Mammary epithelial cell (primary cell): Measurements from ENCODE around the gene DPYSL4.

Experiments
- EZH2 ChIP-seq: IDR thresholded peaks from 2 replicates; pipeline ENCODE4 v1.6.1; 2012; ENCODE audit warnings: low read length, inconsistent platforms, borderline replicate concordance
- TF ChIP-seq, protein P1 (sequence below), 2 donors: IDR thresholded peaks in 1 of 2; conservative IDR thresholded peaks in 1 of 2; 2 replicates each; pipeline ENCODE4 v1.5.1; 2011 to 2012; ENCODE audit warnings: inconsistent platforms in 2 of 2, low read length in 2 of 2, mild to moderate bottlenecking in 2 of 2, control low read depth in 1 of 2, low read depth in 1 of 2; ENCODE audit not compliant: insufficient read depth in 1 of 2; ENCODE audit errors: extremely low read depth in 1 of 2

DNA sequence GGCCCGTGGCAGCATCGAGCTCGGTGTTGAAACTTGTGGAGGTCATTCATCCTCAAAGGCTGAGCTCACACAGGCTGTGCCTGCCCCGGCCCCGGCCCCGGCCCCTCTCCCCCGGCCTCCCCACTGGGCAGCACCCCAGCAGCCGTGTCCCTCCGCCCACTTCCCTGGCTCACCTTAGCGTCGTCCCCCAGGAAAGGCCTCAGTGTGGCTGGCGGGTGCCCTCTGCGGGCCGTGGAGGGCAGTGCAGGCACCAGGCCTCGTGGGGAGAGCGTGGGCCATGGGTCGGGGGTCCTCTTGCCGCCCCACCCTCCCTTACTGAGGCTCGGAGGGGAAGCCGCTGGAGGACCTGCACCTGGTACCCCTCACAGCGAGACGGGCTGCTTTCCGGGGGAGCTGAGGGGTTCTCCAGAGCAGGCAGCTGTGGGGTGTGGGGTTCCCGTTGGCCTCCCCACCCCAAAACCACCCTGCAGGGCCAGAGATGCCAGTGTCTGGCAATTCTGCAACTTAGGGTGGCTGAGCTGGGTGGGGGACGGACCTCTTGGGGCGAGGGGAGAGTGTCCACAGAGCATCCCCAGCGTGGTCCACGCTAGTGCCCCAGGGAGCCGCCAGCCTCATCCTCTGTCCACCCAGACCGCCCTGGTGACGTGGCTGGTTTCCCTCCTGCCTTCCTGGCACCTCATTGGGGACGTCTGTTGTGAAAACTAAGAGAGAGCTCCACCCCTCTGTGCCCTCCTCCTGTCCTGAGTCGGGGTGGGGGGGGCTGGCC is 44.2 kb upstream of the DPYSL4 start:
- TF ChIP-seq, protein P1, sequence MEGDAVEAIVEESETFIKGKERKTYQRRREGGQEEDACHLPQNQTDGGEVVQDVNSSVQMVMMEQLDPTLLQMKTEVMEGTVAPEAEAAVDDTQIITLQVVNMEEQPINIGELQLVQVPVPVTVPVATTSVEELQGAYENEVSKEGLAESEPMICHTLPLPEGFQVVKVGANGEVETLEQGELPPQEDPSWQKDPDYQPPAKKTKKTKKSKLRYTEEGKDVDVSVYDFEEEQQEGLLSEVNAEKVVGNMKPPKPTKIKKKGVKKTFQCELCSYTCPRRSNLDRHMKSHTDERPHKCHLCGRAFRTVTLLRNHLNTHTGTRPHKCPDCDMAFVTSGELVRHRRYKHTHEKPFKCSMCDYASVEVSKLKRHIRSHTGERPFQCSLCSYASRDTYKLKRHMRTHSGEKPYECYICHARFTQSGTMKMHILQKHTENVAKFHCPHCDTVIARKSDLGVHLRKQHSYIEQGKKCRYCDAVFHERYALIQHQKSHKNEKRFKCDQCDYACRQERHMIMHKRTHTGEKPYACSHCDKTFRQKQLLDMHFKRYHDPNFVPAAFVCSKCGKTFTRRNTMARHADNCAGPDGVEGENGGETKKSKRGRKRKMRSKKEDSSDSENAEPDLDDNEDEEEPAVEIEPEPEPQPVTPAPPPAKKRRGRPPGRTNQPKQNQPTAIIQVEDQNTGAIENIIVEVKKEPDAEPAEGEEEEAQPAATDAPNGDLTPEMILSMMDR (conservative IDR thresholded peaks at IDR 0.05 in 1 of 2, IDR thresholded peaks at IDR 0.05 in 1 of 2; ENCODE audit: extremely low read depth in 1 of 2, insufficient read depth in 1 of 2, low read depth in 1 of 2, low read length in 2 of 2) = peak; percentile 70 to 83
- TF ChIP-seq EZH2 = no peak
